ENCODE results near the gene ATRNL1. TPM values are rescaled to one million over a fixed set of nuclear protein-coding genes. Genes with fewer than 3 reads are reported as not detected.
"Not testable (repeated sequence)": the region's sequence is repeated elsewhere in the genome, so short reads cannot be mapped to it uniquely, and the experiment has no call there.

ATRNL1 gene
- total RNA-seq, 1 experiment from 2014 or later: not detected

GRCh38 chr10:115503546-115503945 lies 410.4 kb downstream of the ATRNL1 start:
- ChIA-PET POLR2A (no interaction called here), CTCF (no interaction called here)
- no peaks in the 10 kb centered on the region for H3K9me3 Mint-ChIP-seq (ENCODE audit: unreplicated experiment)
- no peaks in the 10 kb centered on the region for H3K4me1 Mint-ChIP-seq (ENCODE audit: insufficient read depth, unreplicated experiment)
- H3K27me3 Mint-ChIP-seq (ENCODE audit: insufficient read depth, unreplicated experiment): peaks cover 11% of the 10 kb centered on the region
- H3K36me3 Mint-ChIP-seq (ENCODE audit: insufficient read depth, unreplicated experiment): no peaks in the 10 kb centered on the region
- intact Hi-C loops (cut with micrococcal nuclease): no loop called here
- no TSS peak for BruUV-seq (replicated peaks)
- H3K4me3 Mint-ChIP-seq (ENCODE audit: unreplicated experiment): no peak overlapping the region
- no peak for DNase-seq (ENCODE audit: unreplicated experiment)
- no peak for TF ChIP-seq CTCF (IDR thresholded peaks at IDR 0.05; ENCODE audit: unreplicated experiment)
- no peak overlapping the region for H3K27ac Mint-ChIP-seq (ENCODE audit: low read depth, unreplicated experiment)

- no peak for DNase-seq (ENCODE audit: unreplicated experiment)
- H3K4me1 Mint-ChIP-seq (ENCODE audit: insufficient read depth, unreplicated experiment): no peaks in the 10 kb centered on the region
- no peak overlapping the region for H3K27ac Mint-ChIP-seq (ENCODE audit: low read depth, unreplicated experiment)
- TF ChIP-seq CTCF (IDR thresholded peaks at IDR 0.05; ENCODE audit: unreplicated experiment): no peak
- peaks cover 33% of the 10 kb centered on the region for H3K27me3 Mint-ChIP-seq (ENCODE audit: insufficient read depth, unreplicated experiment)
- peaks cover 21% of the 10 kb centered on the region for H3K9me3 Mint-ChIP-seq (ENCODE audit: unreplicated experiment)
- H3K36me3 Mint-ChIP-seq (ENCODE audit: insufficient read depth, unreplicated experiment): no peaks in the 10 kb centered on the region
- no TSS peak for BruUV-seq (replicated peaks)
- ChIA-PET CTCF (interaction anchor here (0.7 kb wide), 1 partner anchor 14 kb away, joined by 3 read pairs; no protein-coding TSS in a partner anchor), POLR2A (no interaction called here)
- intact Hi-C loops (cut with micrococcal nuclease): no loop called here
- H3K4me3 Mint-ChIP-seq (ENCODE audit: unreplicated experiment): no peak overlapping the region
These were observed 421.7 kb downstream of the ATRNL1 start for GRCh38 chr10:115514895-115515294.

- POLR2A ChIA-PET: no interaction called here
- Mint-ChIP-seq H3K36me3 (ENCODE audit: insufficient read depth, unreplicated experiment) (no peaks in the 10 kb centered on the region), H3K27ac (ENCODE audit: low read depth, unreplicated experiment) (no peak overlapping the region), H3K27me3 (ENCODE audit: insufficient read depth, unreplicated experiment) (peaks cover 34% of the 10 kb centered on the region), H3K4me3 (ENCODE audit: unreplicated experiment) (no peak overlapping the region), H3K9me3 (ENCODE audit: unreplicated experiment) (no peaks in the 10 kb centered on the region), H3K4me1 (ENCODE audit: insufficient read depth, unreplicated experiment) (no peaks in the 10 kb centered on the region)
- no TSS peak for BruUV-seq (replicated peaks)
- DNase-seq (ENCODE audit: unreplicated experiment): no peak
- CTCF ChIA-PET: no interaction called here
- no peak for TF ChIP-seq CTCF (IDR thresholded peaks at IDR 0.05; ENCODE audit: unreplicated experiment)
- intact Hi-C loops (cut with micrococcal nuclease): no loop called here
These were observed 432.0 kb downstream of the ATRNL1 start for GRCh38 chr10:115525141-115525540.

- BruUV-seq (replicated peaks); intact Hi-C loops (cut with micrococcal nuclease): not testable (repeated sequence)
- H3K27me3 Mint-ChIP-seq (ENCODE audit: insufficient read depth, unreplicated experiment): peaks cover 37% of the 10 kb centered on the region
These were observed 434.5 kb downstream of the ATRNL1 start for GRCh38 chr10:115527682-115528081.

GRCh38 chr10:115536401-115536800 lies 443.2 kb downstream of the ATRNL1 start:
- POLR2A ChIA-PET; DNase-seq (ENCODE audit: unreplicated experiment); intact Hi-C loops (cut with micrococcal nuclease); H3K9me3 Mint-ChIP-seq (ENCODE audit: unreplicated experiment); BruUV-seq (replicated peaks); H3K4me1 Mint-ChIP-seq (ENCODE audit: insufficient read depth, unreplicated experiment); H3K36me3 Mint-ChIP-seq (ENCODE audit: insufficient read depth, unreplicated experiment); H3K4me3 Mint-ChIP-seq (ENCODE audit: unreplicated experiment); H3K27ac Mint-ChIP-seq (ENCODE audit: low read depth, unreplicated experiment): not testable (repeated sequence)
- CTCF ChIA-PET: interaction anchor here (0.6 kb wide), 1 partner anchor 208 kb away, joined by 4 read pairs; no protein-coding TSS in a partner anchor
- H3K27me3 Mint-ChIP-seq (ENCODE audit: insufficient read depth, unreplicated experiment): peaks cover 27% of the 10 kb centered on the region

More at GRCh38 chr10:115527682-115528081, 434.5 kb downstream of the ATRNL1 start:
- H3K9me3 Mint-ChIP-seq (ENCODE audit: unreplicated experiment); H3K36me3 Mint-ChIP-seq (ENCODE audit: insufficient read depth, unreplicated experiment); H3K27ac Mint-ChIP-seq (ENCODE audit: low read depth, unreplicated experiment); H3K4me3 Mint-ChIP-seq (ENCODE audit: unreplicated experiment); H3K4me1 Mint-ChIP-seq (ENCODE audit: insufficient read depth, unreplicated experiment); DNase-seq (ENCODE audit: unreplicated experiment); POLR2A ChIA-PET: not testable (repeated sequence)
- CTCF ChIA-PET: interaction anchor here (0.6 kb wide), 1 partner anchor 170 kb away, joined by 3 read pairs; no protein-coding TSS in a partner anchor
